Cardiac fibroblast (primary cell): ENCODE results near the gene RPS6KL1.

ENCODE experiments used
- DNase-seq, 2 donors: peaks; one replicate each; pipeline versions ENCODE4 v3.0.0 to v3.0.0-alpha.2; 2010; ENCODE audit warnings: low read depth in 2 of 2
- H3K4me3 ChIP-seq, 2 donors: replicated peaks in 1 of 2; 1 replicate in 1 of 2; 2 replicates in 1 of 2; pipeline ENCODE4 v1.5.1; 2011; ENCODE audit warnings: low read depth in 2 of 2, low read length in 2 of 2, mild to moderate bottlenecking in 2 of 2, moderate library complexity in 1 of 2
- CTCF ChIP-seq: IDR thresholded peaks from one replicate; pipeline ENCODE4 v1.5.1; 2011; ENCODE audit warnings: low read depth, mild to moderate bottlenecking, low read length, inconsistent platforms

The RPS6KL1 gene

GRCh38 chr14:74912111-74912510 is 10.9 kb downstream of the RPS6KL1 start:
- H3K4me3 ChIP-seq, result no peak overlapping the region
- no peak for TF ChIP-seq CTCF
- no peak for DNase-seq

- no peak overlapping the region for H3K4me3 ChIP-seq
- DNase-seq, result no peak
- no peak for TF ChIP-seq CTCF
These were observed 11.4 kb downstream of the RPS6KL1 start for GRCh38 chr14:74911704-74912103.

DNA sequence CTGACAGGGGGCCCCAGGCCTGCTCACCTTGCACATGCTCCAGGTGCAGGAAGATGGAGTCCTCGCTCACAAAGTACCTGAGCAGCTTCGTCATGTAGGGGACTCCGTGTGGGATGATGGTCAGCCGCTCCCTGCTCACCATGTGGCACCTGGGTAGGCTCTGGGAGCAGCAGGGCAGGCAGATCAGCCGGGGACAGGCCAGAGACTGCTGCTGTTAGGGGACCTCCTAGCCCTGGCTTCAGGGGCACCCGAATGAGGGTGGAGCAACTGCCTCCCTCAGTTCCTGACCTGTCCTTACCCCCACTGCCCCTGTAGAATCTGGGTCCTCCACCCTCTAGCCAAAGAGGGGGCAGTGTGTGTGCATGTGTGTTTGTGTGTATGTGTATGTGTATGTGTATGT is 11.8 kb downstream of the RPS6KL1 start:
- TF ChIP-seq CTCF, result no peak
- no peak for DNase-seq
- H3K4me3 ChIP-seq, result no peak overlapping the region

DNA sequence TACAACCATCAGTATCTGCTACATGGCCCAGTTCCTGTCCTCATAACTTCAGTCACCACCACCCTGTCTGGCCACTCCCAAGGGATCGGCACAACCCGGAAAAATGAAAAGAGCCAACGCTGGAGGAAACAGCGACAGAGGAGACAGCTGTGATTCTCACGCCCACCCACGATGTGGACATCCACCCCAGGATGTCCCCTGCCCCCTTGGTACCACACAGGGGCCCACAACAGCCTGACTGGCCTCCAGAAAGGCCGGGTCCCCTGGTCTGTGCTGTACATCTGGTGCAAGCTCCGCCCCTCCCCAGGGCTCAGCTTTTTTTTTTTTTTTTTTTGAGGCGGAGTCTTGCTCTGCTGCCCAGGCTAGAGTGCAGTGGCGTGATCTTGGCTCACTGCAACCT is 12.5 kb downstream of the RPS6KL1 start:
- no peak for DNase-seq

GRCh38 chr14:74909911-74910310 is 13.1 kb downstream of the RPS6KL1 start:
- H3K4me3 ChIP-seq, result no peak overlapping the region
- DNase-seq, result no peak
- TF ChIP-seq CTCF, result no peak

More for the DNA sequence above, 12.5 kb downstream of the RPS6KL1 start:
- H3K4me3 ChIP-seq, result no peak overlapping the region
- no peak for TF ChIP-seq CTCF

DNA sequence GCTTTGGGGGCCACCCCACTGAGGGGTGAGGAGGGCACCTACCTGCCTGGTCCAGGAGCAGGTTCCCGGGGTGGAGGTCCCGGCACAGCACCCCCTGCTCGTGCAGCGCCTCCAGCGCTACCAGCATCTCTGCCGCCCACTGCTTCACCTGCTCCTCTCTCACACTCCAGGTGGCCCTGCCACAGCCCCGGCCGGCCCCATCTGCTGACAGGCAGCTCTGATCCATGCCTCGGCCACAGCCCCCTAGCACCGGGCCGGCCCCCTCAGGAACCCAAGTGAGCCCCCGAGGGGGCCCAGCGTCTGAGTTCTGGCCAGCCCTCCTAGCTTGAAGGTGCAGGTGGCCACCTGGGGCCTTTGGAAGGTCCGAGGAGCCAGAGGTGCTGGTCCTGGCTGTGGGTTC is 13.6 kb downstream of the RPS6KL1 start:
- no peak for TF ChIP-seq CTCF
- H3K4me3 ChIP-seq, result no peak overlapping the region
- DNase-seq, result no peak

GRCh38 chr14:74908861-74909341 is 14.2 kb downstream of the RPS6KL1 start:
- DNase-seq, result no peak
- no peak overlapping the region for H3K4me3 ChIP-seq
- TF ChIP-seq CTCF, result no peak
